Measurements from ENCODE around the gene CDC25C.

- no peak for TF ChIP-seq POLR2AphosphoS5 (IDR thresholded peaks at IDR 0.05)
- no peak for TF ChIP-seq POLR2A (IDR thresholded peaks at IDR 0.05)
- TF ChIP-seq CTCF (IDR thresholded peaks at IDR 0.05), result no peak
Observed at GRCh38 chr5:138354926-138355378, 23.3 kb upstream of the CDC25C start.

All from prostate gland (tissue), 2 donors.